SK-MEL-5 (cell line): Measurements from ENCODE around the gene ALDH1A2. TPM values are rescaled to one million over a fixed set of nuclear protein-coding genes. Genes with fewer than 3 reads are reported as not detected.

Source experiments
- DNase-seq: peaks from one replicate; pipeline ENCODE4 v3.0.0-alpha.2; 2016; ENCODE audit warnings: low read depth, low spot score
- in situ Hi-C: cut with HindIII; loops from 2 replicates; pipeline ENCODE4 v1.10.0; 2016; ENCODE audit warnings: low sequenced_read_pairs, high pct_unique_total_duplicates, low pct_unique_long_range_greater_than_20kb
- total RNA-seq: library from RNA; depleted of rRNA; stranded (reverse); fragments of >200 nt; shearing (Covaris generic); gene quantifications from 2 replicates; pipeline ENCODE4 v1.2.3, GENCODE V29; 2014

The ALDH1A2 gene
- total RNA-seq, 1 experiment from 2014 or later = 0.18 TPM

DNA sequence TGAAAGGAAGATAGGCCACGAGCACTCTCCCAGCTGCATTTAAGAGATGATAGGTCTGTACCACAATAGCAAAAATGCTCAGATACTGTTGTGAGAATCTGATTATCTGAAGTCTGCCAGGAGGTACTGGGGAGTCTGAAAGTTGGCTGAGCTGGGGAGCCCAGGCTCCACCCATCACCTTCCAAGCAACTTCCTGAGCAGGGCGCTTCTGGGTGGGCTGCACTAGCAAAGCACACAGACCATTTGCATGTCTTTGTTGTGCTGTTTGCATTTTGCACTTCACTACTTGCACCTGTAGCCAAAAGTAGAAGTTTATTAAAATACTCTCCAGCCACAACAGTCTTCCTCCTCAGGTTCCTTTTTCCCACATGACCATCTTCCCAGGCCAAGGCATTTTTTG lies 133.2 kb downstream of the ALDH1A2 start:
- in situ Hi-C loops = no loop called here
- no peak for DNase-seq

DNA sequence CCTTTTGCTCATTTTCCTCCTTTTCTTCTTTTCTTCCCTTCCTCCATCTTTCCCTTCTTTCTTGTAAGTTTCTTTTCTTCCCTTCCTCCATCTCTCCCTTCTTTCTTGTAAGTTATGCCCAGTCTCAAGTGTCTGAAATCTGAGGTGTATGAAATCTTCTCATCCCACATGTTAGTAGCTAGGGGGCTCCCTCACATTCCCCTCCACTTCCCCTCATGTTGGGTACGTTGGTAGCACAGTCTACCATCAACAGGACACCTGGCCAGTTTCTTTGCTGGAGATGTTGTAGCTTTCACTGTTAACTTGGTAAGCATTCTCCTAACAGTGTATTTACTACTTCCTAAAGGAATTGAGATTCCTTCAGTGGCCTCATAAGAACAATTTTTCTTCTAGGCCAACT lies 133.9 kb downstream of the ALDH1A2 start:
- DNase-seq = no peak
- in situ Hi-C loops = no loop called here

DNA sequence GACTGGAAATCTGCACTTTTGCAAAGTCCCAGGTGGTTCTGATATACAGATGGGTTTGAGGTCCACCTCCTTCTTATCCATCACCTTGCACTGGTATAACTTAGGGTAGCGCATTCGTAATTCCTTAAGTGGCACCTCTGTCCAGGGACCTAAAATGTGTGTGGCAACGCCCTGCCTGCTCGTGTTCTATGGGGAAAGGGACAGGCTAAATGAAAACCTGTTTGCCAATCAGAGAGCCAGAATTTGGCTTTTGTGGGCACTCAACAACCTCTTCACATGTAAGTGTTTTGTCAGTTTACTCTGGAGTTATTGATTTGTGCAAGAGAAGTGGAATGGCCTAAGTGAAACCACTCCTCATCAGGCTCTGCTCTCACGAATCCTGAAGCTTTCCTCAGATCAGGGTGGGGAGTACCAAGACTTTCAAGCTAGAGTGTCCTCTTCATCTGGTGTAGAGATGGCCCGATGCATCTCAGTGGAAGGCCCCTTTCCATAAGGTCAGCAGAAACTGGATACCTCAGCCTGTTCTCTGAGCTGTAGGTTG lies 138.3 kb downstream of the ALDH1A2 start:
- DNase-seq = no peak
- in situ Hi-C loops = no loop called here

DNA sequence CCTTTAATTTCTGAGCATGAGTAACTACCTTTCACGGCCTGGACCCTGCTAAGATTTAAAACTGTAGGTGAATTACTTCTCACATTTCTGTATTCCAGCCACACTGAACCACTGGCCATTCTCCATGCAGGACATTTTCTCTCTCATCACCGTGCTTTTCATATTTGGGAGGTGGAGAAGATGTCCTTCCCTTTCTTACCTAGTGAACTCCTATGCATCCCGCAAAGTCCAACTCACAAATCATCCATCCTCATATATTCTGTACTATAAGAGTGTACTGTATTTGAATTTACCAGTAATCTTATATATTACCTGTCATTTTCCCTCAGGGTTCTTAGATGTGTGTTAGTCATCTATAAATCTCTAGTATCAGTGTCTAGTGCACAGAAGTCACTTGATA lies 139.9 kb downstream of the ALDH1A2 start:
- in situ Hi-C loops = no loop called here
- no peak for DNase-seq

DNA sequence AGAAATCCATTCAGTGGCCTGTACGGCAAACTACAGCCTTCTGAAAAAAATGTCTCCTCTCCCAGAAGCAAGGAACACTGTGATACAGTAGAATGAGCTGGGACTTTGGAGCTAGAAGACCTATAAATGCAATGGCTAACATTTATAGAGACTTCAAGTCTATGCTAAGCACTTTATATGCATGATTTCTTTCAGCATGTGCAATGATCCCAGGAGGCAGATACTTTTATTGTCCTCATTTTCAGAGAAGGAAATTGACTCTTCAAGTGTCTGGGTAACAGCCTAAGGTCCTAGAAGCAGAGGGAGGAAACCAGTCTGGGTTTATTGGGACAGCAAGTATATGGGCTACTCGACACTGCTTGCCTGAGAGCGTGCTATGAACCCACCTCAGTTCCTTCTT lies 140.9 kb downstream of the ALDH1A2 start:
- no peak for DNase-seq
- in situ Hi-C loops = no loop called here

DNA sequence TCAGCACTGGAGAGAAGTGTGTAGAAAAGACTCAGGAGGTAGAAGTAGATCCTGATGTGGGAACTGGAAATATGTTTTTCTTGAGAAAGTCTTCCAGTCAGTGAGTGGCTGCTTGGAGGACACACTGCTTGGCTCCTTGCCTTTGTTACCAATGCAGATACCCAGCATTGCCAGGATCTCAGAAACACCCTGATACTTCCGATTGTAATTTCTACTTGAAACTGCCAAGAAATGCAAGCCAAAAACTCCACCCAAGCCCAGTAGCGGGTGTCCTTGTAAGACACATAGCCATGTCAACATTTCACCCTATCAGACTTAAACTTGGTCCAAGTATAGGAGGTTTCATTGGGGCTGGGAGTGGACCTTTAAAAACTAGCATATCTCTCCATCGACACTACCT lies 141.8 kb downstream of the ALDH1A2 start:
- in situ Hi-C loops = no loop called here
- no peak for DNase-seq

DNA sequence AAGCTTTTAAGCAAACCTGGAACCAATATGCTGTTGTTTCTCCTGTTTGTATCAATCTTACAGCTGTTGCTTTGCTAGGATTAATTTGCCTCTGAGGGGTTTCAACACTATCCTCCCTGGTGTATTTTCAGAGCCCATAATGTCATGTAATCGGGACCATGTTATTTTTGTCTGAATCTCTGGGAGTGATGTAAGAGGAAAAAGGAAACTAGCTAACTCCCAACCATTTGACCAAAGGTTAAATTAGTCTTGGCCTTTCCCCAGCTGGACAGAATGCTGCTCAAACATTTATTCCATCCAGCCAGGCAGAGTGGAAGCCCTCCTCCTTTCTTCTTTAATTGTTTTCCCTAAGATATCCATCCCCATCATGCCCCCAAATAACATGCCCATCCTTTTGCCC lies 142.2 kb downstream of the ALDH1A2 start:
- in situ Hi-C loops = no loop called here

DNA sequence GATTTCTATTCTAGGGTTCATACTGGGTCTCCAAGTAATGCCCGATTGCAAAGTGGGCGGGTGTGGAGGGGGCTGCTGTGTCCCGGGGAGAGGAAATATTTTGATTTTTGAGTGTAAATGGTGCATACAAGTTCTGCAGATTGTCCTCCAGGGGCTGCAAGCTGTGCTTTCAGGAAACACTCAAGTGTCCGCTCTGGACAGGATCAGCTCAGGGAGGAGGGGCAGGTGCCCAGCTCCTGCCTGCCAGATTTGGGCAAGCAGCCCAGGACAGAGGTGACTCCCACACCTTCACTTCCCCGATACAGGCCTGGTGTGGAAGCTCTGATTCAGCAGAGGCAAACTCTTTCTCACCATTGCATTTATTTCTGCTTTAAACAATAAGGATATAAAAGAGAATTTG lies 142.7 kb downstream of the ALDH1A2 start:
- no peak for DNase-seq

More for the DNA sequence above, 142.2 kb downstream of the ALDH1A2 start:
- no peak for DNase-seq

DNA sequence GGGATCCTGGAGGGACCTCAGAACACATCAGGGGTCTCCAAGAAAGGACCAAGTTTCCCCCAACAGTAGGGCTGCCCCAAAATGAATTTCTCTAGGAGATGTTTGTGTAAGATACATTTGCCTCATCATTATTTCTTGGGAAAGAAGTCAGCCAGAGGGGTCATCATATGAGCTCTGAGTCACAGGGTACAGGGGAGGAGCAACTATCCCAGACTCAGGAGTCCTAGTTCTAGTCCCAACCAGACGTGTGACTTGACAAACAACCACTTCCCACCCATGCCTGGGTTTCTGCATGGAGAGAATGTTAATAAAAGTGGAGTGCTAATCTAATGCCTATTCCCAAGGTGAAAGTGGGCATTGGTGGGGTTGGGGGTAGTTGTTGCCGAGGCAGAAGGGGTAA lies 144.1 kb downstream of the ALDH1A2 start:
- in situ Hi-C loops = no loop called here
- no peak for DNase-seq

More for the DNA sequence above, 142.7 kb downstream of the ALDH1A2 start:
- in situ Hi-C loops = no loop called here

DNA sequence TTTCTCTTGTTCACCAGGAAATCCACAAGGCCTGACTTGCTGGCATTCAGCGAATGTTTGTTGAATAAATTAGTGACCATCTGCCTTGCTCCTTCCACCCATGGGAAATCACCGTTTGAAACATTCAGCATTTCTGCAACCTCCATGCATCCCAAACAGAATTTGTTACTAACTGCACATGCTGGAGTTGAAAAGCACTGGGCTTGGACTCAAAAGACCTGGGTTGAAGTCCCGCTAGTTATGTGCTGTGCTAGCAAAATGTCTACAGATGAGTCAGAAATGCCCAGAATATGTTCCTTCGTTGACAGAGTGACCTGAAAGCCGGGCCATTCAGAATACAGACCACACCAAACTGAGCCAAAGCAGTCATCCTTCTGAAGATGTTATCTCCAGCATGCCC lies 144.6 kb downstream of the ALDH1A2 start:
- no peak for DNase-seq
- in situ Hi-C loops = no loop called here

DNA sequence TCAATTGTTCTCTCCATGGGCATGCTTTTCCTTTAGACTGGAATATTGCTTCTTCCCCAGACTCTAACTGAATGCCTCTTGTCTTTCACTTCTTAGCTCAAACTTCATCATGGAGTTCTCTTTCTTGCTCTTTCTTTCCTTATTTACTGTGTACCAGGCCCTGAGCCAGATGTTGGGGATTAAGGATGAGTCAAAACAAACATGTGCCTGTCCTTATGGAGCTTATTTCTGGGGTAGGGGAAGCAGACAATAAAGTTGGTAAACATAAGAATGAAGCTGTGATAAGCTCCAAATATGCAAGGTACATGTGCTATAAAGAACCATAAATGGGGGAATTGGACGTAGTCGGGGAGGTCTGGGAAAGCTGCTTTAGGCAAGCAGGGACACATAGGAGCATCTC lies 145.8 kb downstream of the ALDH1A2 start:
- in situ Hi-C loops = no loop called here
- DNase-seq = no peak

DNA sequence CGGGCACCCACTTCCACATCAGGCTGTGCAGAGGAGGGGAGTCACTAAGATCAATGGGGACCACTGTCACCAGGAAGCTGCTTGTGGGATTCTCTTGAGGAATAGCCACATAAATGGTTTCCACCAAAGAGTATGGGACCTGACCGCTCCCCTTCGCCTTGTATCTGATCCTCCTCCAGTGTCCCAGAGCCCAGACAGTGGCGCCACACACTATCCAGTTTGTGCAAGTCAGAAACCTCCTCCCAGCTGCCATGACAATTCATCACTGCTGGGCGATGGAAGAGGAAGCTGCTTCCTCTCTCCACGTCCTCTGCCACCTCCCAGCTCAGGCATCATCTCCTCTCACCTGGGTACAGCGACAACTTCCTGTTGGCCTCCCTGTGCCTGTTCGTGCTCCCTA lies 147.5 kb downstream of the ALDH1A2 start:
- DNase-seq = no peak
- in situ Hi-C loops = no loop called here

DNA sequence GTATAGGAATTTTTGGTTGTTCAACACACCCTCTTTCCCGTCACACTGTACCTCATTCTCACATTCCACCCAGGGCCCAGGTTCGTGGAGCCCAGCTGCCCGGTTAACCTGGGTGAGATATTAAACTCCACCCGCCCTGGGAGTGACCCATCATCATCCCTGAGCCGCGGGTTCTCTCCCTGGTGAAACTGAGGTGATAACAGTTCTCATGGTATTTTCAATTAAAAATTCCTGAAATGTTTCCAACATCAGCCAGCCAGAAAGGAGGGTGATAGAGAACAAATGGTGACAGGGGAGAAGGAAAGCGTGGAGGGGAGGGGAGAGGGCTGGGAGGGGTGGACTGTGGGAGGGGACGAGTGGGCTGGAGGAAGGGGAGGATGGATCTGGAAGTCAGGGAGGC lies 148.8 kb downstream of the ALDH1A2 start:
- no peak for DNase-seq
- in situ Hi-C loops = no loop called here

DNA sequence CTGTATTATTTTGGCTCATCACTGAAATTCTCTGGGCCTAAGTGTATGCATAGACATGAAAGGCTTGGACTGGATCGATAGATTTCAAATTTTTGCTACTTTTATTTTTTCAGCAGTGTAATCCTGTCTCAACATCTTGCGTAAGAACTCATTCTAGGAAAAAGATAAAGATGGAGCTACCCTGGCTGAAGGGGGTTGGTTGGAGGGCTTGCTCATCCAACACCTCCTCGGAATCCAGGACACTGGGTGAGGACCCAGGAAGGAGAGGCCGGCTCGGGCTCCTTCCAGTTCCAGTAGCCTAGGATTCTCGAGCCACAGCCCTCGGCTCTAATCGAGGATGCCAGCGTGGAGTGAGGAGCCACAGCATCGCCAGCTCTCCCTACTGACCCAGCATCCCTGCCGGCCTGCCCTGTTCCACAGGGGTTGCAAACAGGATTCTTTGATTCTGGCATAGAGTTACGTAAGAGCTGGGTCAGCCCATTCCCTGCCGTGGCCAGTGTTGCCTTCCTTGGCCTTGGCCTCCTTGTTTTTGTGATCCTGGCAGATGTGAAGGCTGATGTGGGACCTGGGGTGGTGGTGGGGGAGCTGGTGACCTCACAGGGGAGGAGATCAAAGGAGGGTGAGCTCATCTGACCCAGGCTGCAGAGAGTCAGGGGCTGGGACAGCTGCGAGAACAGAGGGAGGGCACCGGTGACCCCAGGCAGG lies 149.5 kb downstream of the ALDH1A2 start:
- DNase-seq = no peak
- in situ Hi-C loops = no loop called here

DNA sequence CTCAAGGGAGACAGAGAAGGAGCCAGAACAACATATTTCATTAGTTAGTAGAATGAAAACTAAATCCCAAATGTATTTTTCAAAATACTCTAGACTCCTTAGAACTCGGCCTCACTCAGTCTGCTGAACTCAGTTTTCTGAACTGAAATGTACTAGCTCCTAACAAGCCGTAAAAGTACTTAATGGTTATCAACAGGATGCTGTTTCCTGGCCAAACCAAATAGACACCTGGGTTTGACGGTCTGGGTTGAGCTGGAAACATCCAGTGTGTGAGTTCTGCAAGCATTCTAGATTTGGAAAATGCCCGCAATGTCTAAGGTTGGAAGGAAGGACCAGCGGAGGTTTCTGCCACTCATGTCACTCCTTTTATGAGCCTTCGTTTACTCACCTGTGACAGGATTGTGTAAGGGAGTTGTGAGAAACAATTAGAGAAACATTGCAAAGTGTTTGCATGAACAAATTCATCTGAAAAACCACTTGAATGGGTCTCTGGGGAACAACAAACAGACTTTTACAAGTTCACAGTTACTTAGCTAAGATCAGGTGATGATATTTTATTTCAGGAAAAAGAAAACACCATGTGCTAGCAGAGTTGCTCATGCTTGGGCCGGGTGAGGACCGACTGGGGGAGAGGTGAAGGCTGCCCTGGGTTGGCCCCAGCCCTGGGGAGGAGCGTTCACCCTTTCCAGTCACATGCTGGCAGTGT lies 151.0 kb downstream of the ALDH1A2 start:
- no peak for DNase-seq
- in situ Hi-C loops = no loop called here

DNA sequence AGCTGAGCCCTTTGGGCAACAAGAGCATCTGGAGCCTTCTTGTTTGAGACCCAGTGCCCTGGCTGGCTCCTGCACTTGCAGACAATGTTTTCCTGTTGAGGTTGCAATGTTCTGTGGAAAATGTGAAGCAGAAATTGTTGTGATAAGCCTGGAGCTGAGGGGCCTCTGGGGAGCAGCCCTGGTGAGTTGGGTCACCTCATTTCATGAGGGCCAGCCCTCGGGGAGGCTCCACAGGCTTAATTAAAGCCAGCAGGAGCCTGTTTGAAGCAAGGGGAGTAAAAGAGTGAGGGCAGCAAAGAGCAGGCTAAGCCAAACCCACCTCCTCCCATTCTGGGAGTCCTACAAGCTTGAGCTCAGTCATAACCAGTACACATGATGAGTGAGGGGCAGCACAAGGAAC lies 154.3 kb downstream of the ALDH1A2 start:
- DNase-seq = no peak
- in situ Hi-C loops = no loop called here

DNA sequence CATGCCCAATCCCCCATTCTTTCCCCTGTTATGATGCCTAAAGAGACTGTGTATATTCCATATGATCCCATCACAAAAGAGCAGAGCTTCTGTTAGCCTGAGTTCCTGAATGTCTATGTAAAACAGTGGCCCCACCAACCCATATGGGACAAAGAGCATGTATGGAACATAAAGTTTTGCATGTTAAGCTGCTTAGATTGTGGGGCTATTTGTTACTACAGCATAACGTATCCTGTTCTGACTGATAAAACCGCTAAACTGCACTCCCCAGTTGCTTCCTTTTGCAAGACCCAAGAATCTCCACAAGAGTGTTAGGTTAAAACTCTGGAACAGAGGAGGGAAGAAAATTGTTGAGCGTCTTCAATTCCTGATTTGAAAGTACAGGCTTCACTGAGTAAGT lies 154.8 kb downstream of the ALDH1A2 start:
- in situ Hi-C loops = no loop called here
- DNase-seq = no peak

DNA sequence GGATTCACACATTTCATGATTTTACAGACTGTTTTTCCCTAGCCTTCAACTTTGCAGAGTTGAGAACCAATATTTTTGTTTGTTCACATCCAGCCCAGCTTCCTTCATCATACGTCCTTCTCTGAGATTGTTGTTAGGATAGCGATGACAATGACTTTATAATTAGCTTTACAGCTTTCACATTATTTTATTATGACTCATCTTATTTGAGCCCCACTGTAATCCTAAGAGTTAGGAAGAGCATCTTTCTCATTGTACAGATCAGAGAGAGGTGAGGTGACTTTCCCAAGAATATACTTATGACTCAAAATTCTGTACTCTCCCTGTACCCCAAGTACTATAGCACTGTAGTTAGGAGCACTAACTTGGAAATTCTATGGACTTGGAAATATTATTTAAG lies 156.1 kb downstream of the ALDH1A2 start:
- no peak for DNase-seq
- in situ Hi-C loops = no loop called here

DNA sequence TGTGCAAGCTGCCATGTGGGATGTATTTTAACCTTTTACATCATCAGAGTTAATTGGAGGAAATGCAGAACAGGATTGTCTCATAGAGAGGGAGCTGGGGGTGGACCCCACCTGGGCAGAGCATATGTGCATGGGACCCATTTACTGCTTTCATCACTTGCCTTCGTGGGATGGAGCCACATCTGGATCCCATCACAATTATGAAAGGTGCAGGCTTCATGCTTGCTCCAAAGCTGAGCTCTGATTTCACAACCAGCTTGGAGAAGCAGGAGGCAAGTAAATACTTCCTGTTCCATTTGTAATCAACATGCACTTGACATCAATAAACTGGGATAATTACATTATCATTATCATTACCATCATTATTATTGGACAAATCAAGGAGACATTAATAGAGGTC lies 161.9 kb downstream of the ALDH1A2 start:
- DNase-seq = no peak
- in situ Hi-C loops = no loop called here
